Stimulated activated memory B cell treated with anti-CD40 and anti-IgM and Interleukin-4, amounts not matched to agents 10 μg/mL and 1 μg/mL and 100 μg/mL, for 72 hours (primary cell): ENCODE data around the gene UBR2.
A peak's percentile ranks its signal among the peaks of the same experiment; 100 is the strongest.
"Not testable (repeated sequence)": the region's sequence is repeated elsewhere in the genome, so short reads cannot be mapped to it uniquely, and the experiment has no call there.

ENCODE experiments used
- ATAC-seq: fragments of 150-1000 bp; cut with Tn5 transposase; 2 replicates; pipeline ENCODE4 v1.10.0; 2021
- H3K27ac Mint-ChIP-seq: one replicate; pipeline ENCODE4 v1.8.0; 2022; ENCODE audit warnings: mild to moderate bottlenecking, mixed read lengths
- H3K27me3 Mint-ChIP-seq: one replicate; pipeline ENCODE4 v1.8.0; 2022; ENCODE audit warnings: mixed read lengths
- H3K36me3 Mint-ChIP-seq: one replicate; pipeline ENCODE4 v1.8.0; 2022; ENCODE audit warnings: mixed read lengths
- H3K4me1 Mint-ChIP-seq: one replicate; pipeline ENCODE4 v1.8.0; 2022; ENCODE audit warnings: mixed read lengths
- H3K4me3 Mint-ChIP-seq: one replicate; pipeline ENCODE4 v1.8.0; 2022; ENCODE audit warnings: mild to moderate bottlenecking, moderate library complexity, mixed read lengths
- H3K9me3 Mint-ChIP-seq: one replicate; pipeline ENCODE4 v1.8.0; 2022; ENCODE audit warnings: mixed read lengths

UBR2 gene

GRCh38 chr6:42569102-42570028 lies 5.5 kb downstream of the UBR2 start:
- no peak for ATAC-seq
- Mint-ChIP-seq H3K27ac (peak overlapping the region; percentile 42), H3K27me3 (no peaks in the 10 kb centered on the region), H3K4me3 (no peak overlapping the region), H3K9me3 (no peaks in the 10 kb centered on the region), H3K4me1 (peaks cover 35% of the 10 kb centered on the region), H3K36me3 (peaks cover 20% of the 10 kb centered on the region)

DNA sequence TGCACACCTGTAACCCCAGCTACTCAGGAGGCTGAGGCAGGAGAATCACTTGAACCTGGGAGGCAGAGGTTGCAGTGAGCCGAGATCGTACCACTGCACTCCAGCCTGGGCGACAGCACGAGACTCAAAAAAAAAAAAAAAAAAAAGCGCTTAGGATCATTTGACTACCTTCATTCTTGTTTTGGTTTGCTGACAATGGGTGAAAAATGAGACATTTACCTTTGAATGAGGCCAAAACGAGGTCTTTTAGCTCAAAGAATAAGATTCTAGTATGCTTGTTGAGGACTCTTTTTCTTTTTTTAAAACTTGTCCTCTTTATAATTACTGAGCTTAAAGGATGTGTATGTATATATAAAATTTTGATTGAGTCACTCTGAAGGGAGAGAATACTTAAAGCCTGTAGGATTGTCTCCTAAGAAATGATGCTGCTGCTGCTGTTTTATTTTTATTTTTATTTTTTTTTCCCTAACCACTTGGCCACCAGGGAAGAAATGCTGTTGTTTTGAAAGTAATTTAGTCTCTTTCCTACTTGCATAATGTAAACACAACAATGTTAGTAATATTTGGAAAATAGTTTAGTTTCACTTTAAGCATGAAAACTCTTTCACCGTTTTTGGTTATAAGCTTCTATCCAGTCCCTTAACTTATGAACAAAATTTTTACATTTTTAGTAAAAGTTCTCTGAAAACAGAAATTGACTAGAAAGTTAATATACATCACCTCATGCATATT lies 7.9 kb downstream of the UBR2 start:
- Mint-ChIP-seq H3K4me1 (peaks cover 25% of the 10 kb centered on the region), H3K27ac (peak overlapping the region; percentile 63), H3K27me3 (no peaks in the 10 kb centered on the region), H3K36me3 (peaks cover 31% of the 10 kb centered on the region), H3K4me3 (no peak overlapping the region), H3K9me3 (no peaks in the 10 kb centered on the region)
- ATAC-seq = no peak

DNA sequence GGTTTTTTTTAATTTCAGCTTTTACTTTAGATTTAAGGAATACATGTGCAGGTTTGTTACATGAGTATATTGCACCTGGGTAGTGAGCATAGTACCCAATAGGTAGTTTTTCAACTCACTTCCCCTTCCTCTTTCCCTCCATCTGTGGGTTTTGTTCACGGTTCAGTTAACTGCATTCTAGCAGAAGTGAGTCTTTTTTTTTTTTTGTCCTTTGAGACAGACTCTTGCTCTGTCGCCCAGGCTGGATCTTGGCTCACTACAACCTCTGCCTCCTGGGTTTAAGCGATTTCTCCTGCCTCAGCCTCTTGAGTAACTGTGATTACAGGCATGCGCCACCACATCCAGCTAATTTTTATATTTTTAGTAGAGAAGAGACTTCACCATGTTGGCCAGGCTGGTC lies 8.7 kb downstream of the UBR2 start:
- peak; percentile 100 for ATAC-seq
- peak overlapping the region; percentile 63 for H3K27ac Mint-ChIP-seq
- H3K4me1 Mint-ChIP-seq = peaks cover 25% of the 10 kb centered on the region
- H3K36me3 Mint-ChIP-seq = peaks cover 31% of the 10 kb centered on the region
- no peaks in the 10 kb centered on the region for H3K27me3 Mint-ChIP-seq
- H3K9me3 Mint-ChIP-seq = no peaks in the 10 kb centered on the region
- H3K4me3 Mint-ChIP-seq = no peak overlapping the region

GRCh38 chr6:42576538-42576937 lies 12.7 kb downstream of the UBR2 start:
- Mint-ChIP-seq H3K36me3 (peaks cover 47% of the 10 kb centered on the region), H3K27ac (peak overlapping the region; percentile 26), H3K4me1 (peaks cover 31% of the 10 kb centered on the region)
- not testable (repeated sequence) for H3K9me3 Mint-ChIP-seq, H3K27me3 Mint-ChIP-seq, H3K4me3 Mint-ChIP-seq, ATAC-seq

GRCh38 chr6:42598300-42598699 lies 34.5 kb downstream of the UBR2 start:
- Mint-ChIP-seq H3K4me3 (no peak overlapping the region), H3K27ac (no peak overlapping the region), H3K27me3 (no peaks in the 10 kb centered on the region), H3K36me3 (peaks cover 41% of the 10 kb centered on the region), H3K9me3 (no peaks in the 10 kb centered on the region), H3K4me1 (peaks cover 14% of the 10 kb centered on the region)
- ATAC-seq = no peak

DNA sequence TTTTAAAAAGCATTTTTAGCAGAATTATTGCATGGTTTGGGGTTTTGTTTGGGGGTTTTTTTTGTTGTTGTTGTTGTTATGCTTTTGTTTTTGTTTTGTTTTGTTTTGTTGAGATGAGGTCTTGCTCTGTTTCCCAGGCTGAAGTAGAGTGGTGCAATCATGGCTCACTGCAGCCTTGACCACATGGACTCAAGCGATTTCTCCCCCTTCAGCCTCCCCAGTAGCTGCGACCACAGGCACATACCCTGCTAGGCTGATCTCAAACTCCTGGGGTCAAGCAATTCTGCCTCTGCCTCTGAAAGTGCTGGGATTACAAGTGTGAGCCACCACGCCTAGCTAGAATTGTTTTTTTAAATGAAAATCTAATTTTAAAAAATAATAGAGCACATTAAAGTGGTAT lies 35.7 kb downstream of the UBR2 start:
- no peak for ATAC-seq
- Mint-ChIP-seq H3K4me1 (peaks cover 11% of the 10 kb centered on the region), H3K36me3 (peaks cover 37% of the 10 kb centered on the region), H3K27me3 (no peaks in the 10 kb centered on the region), H3K4me3 (no peak overlapping the region), H3K9me3 (no peaks in the 10 kb centered on the region), H3K27ac (no peak overlapping the region)

- ATAC-seq = no peak
- Mint-ChIP-seq H3K27ac (no peak overlapping the region), H3K9me3 (no peaks in the 10 kb centered on the region), H3K27me3 (no peaks in the 10 kb centered on the region), H3K4me1 (peaks cover 10% of the 10 kb centered on the region), H3K4me3 (no peak overlapping the region), H3K36me3 (peaks cover 20% of the 10 kb centered on the region)
Measured at GRCh38 chr6:42604150-42604549, 40.3 kb downstream of the UBR2 start.

- H3K27me3 Mint-ChIP-seq, H3K27ac Mint-ChIP-seq, H3K4me3 Mint-ChIP-seq, ATAC-seq, H3K9me3 Mint-ChIP-seq: not testable (repeated sequence)
- peaks cover 10% of the 10 kb centered on the region for H3K4me1 Mint-ChIP-seq
- H3K36me3 Mint-ChIP-seq = peaks cover 20% of the 10 kb centered on the region
Measured at GRCh38 chr6:42604699-42605098, 40.9 kb downstream of the UBR2 start.

DNA sequence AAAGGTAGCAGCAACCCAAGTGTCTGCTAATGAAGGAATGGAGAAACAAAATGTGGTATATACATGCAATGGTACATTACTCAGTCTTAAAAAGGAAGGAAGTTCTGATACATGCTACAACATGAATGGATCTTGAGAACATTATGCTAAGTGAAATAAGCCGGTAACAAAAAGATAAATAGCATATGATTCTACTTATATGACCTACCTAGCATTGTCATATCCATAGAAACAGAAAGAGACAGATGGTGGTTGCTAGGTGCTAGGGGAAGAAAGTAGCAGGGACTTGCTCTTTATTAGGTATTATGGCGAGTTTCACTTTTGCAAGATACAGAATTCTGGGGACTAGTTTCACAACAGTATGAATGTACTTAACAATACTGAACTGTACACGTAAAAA lies 46.6 kb downstream of the UBR2 start:
- Mint-ChIP-seq H3K27me3 (no peaks in the 10 kb centered on the region), H3K4me3 (no peak overlapping the region), H3K4me1 (no peaks in the 10 kb centered on the region), H3K27ac (no peak overlapping the region), H3K9me3 (no peaks in the 10 kb centered on the region), H3K36me3 (peaks cover 18% of the 10 kb centered on the region)
- ATAC-seq = no peak

GRCh38 chr6:42615518-42615917 lies 51.7 kb downstream of the UBR2 start:
- Mint-ChIP-seq H3K4me1 (no peaks in the 10 kb centered on the region), H3K4me3 (no peak overlapping the region), H3K27me3 (no peaks in the 10 kb centered on the region), H3K27ac (no peak overlapping the region), H3K9me3 (no peaks in the 10 kb centered on the region), H3K36me3 (peaks cover 38% of the 10 kb centered on the region)
- no peak for ATAC-seq

- H3K4me3 Mint-ChIP-seq = no peak overlapping the region
- H3K9me3 Mint-ChIP-seq = no peaks in the 10 kb centered on the region
- peaks cover 46% of the 10 kb centered on the region for H3K36me3 Mint-ChIP-seq
- H3K27ac Mint-ChIP-seq = no peak overlapping the region
- no peak for ATAC-seq
- H3K4me1 Mint-ChIP-seq = no peaks in the 10 kb centered on the region
- no peaks in the 10 kb centered on the region for H3K27me3 Mint-ChIP-seq
Measured at GRCh38 chr6:42616716-42617115, 52.9 kb downstream of the UBR2 start.

DNA sequence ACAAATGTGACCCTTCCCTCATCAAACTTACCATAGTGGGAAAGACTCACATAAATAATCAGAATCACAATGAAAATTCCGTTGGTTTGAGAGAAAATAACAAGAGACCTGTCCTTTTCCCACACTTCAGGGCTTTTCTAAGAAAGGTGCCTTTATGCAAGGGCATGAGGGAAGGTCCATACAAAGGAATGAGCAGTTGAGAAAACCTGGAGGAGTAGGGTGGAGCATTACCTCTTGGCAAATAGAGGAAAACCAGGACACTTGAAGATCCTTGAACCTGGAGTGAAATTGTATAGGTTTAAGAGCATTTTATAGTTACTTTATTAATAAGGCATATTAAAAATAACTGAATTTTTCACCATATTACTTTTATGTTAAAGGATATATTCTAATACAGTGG lies 54.3 kb downstream of the UBR2 start:
- no peak for ATAC-seq
- H3K27ac Mint-ChIP-seq = peak overlapping the region; percentile 55

DNA sequence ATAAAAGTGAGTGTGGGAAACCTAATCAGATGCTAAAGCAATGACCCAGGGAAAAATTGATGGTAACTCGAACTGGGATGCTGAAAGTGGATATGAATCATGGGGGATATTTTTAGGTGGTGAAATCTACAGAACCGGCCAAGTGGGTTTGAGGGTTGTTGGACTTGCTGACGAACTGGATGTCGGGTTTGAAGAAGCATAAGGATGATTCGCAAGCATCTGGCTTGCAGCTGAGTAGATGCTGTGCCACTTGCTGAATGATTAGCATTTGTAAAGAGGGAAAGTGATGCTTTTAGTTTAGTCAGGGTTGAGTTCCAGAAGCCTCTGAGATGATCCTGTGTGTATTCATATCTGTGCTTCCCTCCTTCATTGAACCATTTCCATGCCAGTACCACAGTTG lies 54.9 kb downstream of the UBR2 start:
- Mint-ChIP-seq H3K27me3 (no peaks in the 10 kb centered on the region), H3K9me3 (no peaks in the 10 kb centered on the region), H3K4me3 (no peak overlapping the region), H3K36me3 (peaks cover 46% of the 10 kb centered on the region), H3K27ac (peak overlapping the region; percentile 55), H3K4me1 (no peaks in the 10 kb centered on the region)
- ATAC-seq = no peak

More for the DNA sequence above, 54.3 kb downstream of the UBR2 start:
- H3K36me3 Mint-ChIP-seq = peaks cover 46% of the 10 kb centered on the region
- H3K4me3 Mint-ChIP-seq = no peak overlapping the region
- H3K4me1 Mint-ChIP-seq = no peaks in the 10 kb centered on the region
- H3K9me3 Mint-ChIP-seq = no peaks in the 10 kb centered on the region
- H3K27me3 Mint-ChIP-seq = no peaks in the 10 kb centered on the region

- Mint-ChIP-seq H3K9me3 (no peaks in the 10 kb centered on the region), H3K4me1 (no peaks in the 10 kb centered on the region), H3K27ac (no peak overlapping the region), H3K27me3 (no peaks in the 10 kb centered on the region), H3K4me3 (no peak overlapping the region), H3K36me3 (peaks cover 49% of the 10 kb centered on the region)
- no peak for ATAC-seq
Measured at GRCh38 chr6:42619963-42620362, 56.1 kb downstream of the UBR2 start.

DNA sequence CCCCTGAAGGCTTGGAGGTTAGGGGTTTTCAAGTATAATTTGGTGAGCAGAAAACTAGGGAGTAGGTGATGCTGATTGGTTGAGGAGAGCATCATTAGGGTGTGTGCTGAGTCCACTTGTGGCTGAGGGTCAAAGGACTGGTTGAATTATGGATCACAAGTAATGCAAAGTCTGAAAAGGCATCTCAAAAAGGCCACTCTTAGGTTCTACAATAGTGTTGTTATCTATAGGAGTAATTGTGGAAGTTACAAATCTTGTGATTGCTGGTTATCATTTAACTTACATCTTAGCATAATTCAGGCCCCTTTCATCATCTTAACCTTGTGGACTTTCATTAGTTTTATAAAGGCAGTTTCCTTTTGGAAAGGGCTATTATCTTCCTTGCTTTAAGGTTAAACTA lies 60.8 kb downstream of the UBR2 start:
- Mint-ChIP-seq H3K27me3 (no peaks in the 10 kb centered on the region), H3K4me3 (no peak overlapping the region), H3K9me3 (no peaks in the 10 kb centered on the region), H3K27ac (no peak overlapping the region), H3K36me3 (peaks cover 40% of the 10 kb centered on the region), H3K4me1 (no peaks in the 10 kb centered on the region)
- no peak for ATAC-seq

- H3K36me3 Mint-ChIP-seq = peaks cover 33% of the 10 kb centered on the region
- no peaks in the 10 kb centered on the region for H3K4me1 Mint-ChIP-seq
Measured at GRCh38 chr6:42627044-42627443, 63.2 kb downstream of the UBR2 start.

More at GRCh38 chr6:42627044-42627443, 63.2 kb downstream of the UBR2 start:
- Mint-ChIP-seq H3K9me3 (no peaks in the 10 kb centered on the region), H3K4me3 (no peak overlapping the region), H3K27ac (no peak overlapping the region), H3K27me3 (no peaks in the 10 kb centered on the region)
- ATAC-seq = no peak
